Cerebellar cortex (tissue), 1 donor: ENCODE measurements around the gene TPR.

Experiments used
- DNase-seq: peaks from one replicate; pipeline ENCODE4 v3.0.0-alpha.2; 2015; ENCODE audit warnings: low spot score

The TPR gene

DNA sequence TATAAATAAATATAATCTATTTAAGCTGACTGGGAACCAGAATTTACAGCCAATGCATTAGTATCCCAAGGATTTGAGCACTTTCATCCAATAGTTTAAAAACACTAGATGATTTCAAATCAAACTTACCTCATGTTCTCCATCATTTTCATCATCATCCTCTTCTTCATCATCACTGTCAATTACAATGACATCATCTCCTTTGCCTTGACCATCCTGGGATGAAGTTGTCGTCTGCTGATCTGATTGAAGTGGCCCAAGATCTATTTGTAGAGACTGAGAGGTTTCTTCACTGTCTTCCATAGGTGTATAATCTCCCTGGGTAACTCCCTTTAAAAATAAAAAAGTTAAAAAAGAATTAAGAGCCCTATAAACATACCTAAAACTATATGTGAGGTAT lies 47.7 kb downstream of the TPR start:
- DNase-seq: no peak

DNA sequence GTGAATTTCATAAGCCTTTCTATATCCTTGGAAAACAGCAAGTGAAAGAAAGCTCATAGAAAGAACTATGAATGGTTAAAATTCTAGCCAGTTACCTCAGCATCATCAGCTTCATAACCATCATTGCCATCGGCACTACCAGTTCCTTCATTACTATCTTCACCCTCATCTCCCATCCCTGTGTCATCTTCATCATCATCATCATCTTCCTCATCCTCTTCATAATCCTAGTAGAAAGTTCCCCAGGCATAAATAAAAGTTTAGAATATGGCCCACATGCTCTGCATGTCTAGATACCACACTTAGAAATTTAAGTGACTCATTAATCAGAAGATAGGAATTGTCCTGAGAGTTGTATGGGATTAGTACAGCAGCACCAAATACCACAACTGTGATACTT lies 49.0 kb downstream of the TPR start:
- DNase-seq: no peak

DNA sequence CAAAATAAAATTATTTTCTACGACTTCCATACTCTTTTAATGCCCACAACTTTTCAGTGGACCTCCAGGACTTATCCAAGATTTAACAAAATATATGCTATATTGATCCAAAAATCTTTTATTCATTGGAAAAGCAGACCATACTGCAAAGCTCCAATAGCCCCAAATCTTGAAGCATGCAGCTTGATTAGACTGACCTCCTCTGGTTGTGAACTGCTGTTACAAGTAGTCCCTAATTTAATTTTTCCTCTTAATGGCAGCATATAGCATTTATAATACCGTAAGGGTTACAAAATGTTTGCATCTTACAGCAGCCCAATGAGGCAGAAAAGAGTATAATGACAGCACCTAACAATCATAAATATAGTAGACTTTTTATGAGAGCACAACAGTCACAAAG lies 49.8 kb downstream of the TPR start:
- no peak for DNase-seq

DNA sequence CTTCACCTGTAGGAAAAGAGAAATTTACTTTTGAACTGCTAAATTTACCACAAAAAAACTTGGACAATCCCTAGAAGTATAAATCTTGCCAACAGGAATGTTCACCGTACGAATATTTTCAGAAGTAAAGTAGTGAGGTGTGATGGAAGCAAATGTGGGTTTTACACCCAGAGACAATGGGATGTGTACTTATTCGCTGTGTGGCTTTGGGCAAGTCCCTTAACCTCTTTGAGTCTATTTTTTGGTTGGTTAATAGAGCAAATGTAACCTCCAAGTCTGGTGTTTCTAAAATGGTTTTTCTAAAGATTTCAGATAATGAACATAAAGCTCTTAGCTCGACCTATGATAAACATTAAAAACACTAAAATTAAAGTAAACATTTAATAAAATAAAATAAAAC lies 51.2 kb downstream of the TPR start:
- no peak for DNase-seq

DNA sequence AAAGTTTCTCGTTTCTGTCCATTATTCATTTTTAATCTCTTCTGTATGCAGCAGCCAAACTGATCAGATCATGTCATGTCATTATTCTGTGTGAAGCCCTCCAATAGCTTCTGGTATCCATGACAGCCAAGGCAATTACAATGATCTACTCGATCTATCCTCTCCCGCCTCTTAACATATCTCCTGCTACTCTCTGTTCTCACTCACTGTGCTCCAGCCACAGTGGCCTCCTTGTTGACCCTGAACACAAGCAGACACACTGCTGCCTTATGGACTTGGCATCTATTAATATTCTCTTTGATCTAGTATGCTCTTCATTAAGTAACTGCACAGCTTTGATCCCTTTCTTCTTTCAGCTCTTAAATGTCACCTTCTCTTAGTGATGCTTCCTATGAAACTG lies 59.5 kb downstream of the TPR start:
- no peak for DNase-seq

DNA sequence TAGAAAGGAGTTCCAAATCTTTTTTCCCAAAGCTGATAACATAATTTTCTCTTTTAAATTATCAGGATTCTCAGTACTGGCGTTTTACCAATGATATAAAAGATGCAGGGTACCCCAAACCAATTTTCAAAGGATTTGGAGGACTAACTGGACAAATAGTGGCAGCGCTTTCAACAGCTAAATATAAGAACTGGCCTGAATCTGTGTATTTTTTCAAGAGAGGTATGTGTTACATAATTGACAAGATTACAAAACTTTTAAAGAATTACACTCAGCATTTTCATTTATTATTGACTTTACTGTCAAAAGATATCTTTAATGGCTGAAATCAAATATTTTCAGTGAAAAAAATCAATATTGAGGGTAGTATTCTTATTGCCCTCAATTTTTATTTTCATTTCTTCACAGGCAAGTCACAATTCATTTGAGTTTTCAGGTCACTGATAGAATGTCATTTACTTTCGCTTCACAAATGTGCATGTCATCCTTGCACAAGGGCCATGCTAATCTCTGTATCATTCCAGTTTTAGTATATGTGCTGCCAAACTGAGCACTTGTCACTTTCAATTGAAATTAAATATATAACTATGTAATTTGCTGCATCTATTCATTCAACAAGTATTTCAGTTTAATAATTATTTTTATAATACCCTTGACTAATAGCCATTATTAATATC lies 63.5 kb downstream of the TPR start:
- DNase-seq: no peak

DNA sequence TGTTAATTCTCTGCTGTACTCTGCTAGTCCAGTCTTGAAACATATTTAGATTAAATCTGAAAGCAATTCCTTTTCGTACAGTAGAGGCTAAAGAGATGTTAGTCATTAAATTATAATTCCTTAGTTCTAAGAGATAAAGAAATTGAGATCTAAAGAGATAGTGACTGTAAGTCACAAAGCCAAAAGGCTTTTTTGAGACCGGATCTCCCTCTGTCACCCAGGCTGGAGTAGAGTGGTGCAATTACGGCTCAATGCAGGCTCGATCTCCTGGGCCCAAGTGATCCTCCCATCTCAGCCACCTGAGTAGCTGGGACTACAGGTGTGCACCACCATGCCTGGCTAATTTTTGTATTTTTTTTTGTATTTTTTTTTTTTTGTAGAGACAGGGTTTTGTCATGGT lies 64.7 kb downstream of the TPR start:
- DNase-seq: no peak

DNA sequence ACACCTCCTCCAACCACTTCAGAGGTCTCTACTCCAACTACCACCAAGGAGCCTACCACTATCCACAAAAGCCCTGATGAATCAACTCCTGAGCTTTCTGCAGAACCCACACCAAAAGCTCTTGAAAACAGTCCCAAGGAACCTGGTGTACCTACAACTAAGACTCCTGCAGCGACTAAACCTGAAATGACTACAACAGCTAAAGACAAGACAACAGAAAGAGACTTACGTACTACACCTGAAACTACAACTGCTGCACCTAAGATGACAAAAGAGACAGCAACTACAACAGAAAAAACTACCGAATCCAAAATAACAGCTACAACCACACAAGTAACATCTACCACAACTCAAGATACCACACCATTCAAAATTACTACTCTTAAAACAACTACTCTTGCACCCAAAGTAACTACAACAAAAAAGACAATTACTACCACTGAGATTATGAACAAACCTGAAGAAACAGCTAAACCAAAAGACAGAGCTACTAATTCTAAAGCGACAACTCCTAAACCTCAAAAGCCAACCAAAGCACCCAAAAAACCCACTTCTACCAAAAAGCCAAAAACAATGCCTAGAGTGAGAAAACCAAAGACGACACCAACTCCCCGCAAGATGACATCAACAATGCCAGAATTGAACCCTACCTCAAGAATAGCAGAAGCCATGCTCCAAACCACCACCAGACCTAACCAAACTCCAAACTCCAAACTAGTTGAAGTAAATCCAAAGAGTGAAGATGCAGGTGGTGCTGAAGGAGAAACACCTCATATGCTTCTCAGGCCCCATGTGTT lies 66.6 kb downstream of the TPR start:
- no peak for DNase-seq

DNA sequence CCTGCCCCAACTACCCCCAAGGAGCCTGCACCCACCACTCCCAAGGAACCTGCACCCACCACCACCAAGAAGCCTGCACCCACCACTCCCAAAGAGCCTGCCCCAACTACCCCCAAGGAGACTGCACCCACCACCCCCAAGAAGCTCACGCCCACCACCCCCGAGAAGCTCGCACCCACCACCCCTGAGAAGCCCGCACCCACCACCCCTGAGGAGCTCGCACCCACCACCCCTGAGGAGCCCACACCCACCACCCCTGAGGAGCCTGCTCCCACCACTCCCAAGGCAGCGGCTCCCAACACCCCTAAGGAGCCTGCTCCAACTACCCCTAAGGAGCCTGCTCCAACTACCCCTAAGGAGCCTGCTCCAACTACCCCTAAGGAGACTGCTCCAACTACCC lies 67.6 kb downstream of the TPR start:
- DNase-seq: no peak

DNA sequence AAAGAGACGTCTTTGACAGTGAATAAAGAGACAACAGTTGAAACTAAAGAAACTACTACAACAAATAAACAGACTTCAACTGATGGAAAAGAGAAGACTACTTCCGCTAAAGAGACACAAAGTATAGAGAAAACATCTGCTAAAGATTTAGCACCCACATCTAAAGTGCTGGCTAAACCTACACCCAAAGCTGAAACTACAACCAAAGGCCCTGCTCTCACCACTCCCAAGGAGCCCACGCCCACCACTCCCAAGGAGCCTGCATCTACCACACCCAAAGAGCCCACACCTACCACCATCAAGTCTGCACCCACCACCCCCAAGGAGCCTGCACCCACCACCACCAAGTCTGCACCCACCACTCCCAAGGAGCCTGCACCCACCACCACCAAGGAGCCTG lies 68.5 kb downstream of the TPR start:
- DNase-seq: no peak

DNA sequence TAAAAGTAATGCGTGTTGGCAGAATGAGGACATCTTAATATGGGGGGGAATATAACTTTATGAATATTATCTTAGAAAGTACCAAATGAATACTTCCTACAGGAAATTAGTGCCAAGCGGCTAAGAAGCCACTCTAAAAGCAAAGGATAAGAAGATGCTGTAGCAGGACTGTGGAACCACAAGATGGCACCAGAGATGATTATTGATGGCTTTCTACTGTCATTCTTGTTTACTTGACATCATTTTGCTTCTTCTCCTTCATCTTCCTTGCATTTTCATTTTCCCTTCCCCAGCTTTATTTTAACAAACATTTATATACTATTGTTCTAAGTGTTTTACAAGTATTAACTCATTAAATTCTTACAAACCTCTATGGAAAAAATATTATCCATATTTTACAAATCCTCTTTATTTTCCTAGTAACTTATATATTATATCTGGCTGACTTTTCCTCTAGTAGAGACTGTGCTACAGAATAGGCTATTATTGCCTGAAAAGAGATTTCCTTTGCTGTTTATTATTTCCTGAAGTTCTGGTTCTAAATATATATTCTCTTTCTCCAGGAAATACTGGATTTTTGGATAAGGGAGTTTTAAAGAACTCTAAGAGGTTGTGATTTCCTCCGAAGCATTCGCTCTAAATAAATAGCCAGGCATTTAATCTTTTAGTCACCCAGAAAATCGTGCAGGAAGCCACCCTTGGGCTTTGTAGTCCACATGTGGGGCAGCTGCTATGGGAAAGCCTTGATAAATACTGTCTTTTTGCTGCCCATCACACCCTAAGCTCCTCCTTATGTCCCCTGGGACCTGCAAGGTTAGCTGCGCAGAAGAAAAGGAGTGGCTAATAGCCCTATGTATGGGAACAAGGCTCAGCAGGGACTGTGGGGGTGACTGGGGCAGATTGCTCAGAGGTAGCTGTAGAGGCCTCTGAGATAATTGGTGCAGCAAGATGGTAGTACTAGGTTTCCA lies 69.8 kb downstream of the TPR start:
- DNase-seq: peak; percentile 22

DNA sequence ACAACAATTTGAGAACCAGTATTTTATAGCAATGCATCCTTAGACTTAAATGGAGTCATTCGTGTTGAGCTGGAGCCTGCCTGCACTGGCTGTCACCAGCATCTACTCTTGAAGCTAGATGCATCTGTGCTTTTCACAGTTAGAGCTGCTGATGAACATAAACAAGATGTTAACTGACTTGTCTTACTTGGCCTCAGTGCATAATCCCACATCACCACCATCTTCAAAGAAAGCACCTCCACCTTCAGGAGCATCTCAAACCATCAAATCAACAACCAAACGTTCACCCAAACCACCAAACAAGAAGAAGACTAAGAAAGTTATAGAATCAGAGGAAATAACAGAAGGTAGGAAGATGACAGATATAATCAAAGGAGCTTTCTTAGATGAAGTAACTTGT lies 71.1 kb downstream of the TPR start:
- DNase-seq: no peak

DNA sequence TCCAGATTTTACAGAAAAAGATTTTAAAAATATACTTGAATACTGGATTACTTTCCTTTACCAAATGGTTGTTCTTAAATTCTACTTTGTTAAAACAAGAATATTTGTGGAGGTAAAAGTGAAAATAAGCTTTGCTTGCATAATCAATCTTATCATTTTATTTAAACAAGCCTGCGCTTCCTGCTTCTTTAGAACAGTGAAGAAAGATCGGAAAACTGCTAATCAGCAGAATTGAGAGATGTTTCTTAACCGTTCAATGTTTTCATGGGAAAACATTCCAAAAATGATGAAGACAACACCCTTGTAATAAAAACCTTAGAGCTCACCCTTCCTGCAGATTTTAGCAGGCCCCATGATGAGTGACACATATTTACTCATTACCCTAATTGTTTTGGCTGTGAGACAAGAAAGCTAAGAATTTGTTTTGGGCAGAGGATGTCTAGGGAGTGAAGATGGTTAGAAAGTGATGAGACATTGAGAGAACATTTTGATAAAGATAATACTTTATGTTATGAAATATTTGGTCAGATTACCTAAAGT lies 72.6 kb downstream of the TPR start:
- DNase-seq: no peak

DNA sequence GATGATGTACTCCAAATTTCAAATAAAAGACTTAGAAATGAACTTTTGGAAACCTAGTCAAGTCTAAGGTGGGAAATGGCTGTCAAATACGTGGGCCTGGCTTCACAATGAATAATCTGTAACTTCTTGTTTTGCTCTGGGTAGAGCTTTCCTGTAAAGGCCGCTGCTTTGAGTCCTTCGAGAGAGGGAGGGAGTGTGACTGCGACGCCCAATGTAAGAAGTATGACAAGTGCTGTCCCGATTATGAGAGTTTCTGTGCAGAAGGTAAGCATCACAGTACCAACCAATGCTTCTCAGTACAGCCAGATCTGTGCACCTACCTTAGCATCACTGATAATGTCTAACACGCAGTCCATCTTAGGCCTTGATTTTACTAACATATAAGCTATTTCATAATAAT lies 73.6 kb downstream of the TPR start:
- no peak for DNase-seq

DNA sequence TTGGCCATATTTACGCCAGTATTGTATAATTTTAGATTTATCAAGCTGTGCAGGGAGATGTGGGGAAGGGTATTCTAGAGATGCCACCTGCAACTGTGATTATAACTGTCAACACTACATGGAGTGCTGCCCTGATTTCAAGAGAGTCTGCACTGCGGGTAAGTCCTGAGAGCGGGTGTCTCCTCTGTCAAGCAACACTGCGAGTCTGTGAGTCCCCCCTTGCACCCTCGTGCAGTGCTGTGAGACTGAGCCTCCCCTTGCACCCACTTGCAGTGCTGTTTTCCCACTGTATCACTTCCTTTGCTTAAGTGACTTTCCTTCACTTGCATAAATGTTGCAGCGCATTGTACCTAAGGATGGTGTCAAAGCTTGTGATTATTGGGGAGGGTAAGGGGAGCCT lies 75.0 kb downstream of the TPR start:
- DNase-seq: no peak

DNA sequence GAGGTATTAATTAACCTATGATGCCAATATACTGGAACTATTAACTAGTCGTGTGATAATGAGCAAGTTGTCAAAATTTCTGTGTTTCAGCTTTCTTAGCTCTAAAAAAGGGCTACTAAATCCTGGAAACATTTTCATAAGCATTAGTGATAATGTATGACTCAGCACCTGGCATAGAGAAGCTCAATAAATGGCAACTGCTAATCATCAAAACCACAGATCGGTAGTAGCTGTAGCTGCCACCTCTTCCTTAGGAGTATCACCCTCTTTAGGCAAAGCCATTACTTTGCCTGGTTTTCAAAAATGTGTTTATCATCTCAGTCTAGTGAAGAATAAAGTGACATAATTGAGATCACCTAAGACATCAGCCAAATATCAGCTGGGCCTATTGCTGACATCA lies 75.5 kb downstream of the TPR start:
- DNase-seq: no peak

DNA sequence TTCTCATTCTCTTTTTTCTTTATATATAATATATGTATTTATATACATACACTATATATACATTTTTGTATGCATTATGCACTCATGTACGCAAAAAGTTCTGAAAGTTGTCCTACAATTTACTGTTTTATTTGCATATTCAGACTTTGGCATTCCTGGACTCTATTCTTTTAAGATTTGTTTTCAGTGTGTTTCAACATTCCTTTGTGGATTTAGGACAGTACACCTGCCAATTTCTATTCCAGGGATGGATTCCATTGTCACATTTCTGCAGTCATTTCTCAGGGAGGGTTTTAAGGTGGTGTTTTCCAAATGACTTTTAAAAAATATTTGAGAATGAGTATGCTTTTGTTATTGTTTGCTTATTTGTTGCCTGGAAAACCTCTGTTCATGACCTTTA lies 76.2 kb downstream of the TPR start:
- DNase-seq: no peak

DNA sequence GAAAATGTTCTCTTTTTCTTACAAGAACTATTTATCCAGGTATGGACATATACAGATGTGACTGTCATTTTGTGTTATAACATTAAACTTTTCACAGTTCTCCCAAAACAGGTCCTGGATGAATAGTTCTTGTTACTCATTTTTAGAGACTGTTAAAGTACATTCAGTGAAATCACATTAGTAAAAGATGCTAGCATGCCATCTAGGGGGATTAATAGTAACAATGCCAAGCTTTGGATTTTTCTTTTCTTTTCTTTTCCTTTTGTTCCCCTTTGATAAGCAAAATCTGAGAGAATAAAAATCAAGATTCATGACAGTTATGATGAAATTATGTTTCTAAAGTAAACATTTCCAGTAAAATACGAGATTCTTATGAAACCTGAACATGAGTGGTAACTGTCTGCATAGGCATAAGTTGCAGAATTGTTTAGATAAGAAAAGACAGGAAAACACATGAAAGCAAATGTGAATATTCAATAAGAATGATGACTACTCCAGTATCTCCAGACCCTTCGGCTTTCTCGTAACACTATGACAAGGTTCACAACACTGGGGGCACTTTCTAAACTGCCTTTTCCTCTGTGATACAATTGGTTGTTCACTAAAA lies 77.5 kb downstream of the TPR start:
- no peak for DNase-seq

DNA sequence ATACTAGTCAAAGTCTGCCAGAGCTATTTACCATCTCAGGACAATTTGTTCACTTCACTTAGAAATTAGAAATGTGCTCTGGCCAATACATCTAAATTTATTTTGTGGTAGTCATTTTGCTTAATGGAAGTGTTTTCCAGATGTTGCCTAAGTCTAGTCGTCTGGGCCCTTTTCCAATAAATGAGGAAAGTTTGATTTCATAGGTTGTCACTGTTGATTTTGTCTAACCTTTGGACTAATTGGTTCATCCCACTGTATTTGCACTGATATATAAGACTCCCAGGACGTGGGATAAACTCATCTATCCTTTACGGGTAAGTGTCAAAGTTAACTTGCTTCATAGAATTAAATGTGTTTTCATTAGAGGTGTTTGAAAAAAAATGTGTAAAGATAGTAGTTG lies 79.1 kb downstream of the TPR start, which contains the start of gene PRG4:
PRG4 (plus strand) TSS at position 300 of the 400 bp plus-strand sequence.
- no peak for DNase-seq

DNA sequence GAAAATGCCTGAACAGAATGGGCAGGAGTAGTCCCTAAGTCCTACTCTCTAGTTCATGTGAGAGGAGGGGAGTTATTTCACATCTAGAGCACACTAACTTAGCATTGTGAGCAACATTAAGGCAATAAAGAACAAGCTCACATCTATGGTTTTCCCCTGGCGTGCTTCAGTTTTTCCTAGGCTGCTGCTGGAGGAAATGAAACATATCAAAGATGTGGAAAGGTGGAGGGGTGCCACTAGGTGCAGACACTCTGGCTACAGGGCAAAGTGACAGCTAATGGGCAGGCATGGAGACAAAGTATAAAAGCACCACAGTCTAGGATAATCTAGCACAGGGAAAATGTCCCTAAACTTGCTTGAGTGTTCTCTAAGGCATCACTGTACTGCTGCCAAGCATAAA lies 82.2 kb downstream of the TPR start:
- no peak for DNase-seq

DNA sequence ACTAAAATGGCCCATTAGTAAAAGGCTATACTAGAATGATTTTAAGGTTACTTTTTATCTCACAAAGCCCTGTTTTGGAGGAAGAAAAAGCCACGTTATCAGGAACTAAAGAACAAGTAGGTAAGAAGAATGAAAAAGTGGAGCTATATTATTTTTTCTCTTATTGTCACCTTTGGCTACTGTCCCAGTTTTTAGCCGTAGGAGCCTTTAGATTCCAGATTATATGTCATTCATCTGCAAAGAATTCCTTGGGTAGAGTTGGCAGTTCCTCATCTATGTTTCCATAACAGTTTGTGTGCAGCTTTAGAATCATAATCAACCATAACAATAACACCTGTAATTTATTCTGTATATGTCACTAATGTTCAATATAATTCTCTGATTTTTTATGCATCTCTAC lies 83.8 kb downstream of the TPR start:
- no peak for DNase-seq

DNA sequence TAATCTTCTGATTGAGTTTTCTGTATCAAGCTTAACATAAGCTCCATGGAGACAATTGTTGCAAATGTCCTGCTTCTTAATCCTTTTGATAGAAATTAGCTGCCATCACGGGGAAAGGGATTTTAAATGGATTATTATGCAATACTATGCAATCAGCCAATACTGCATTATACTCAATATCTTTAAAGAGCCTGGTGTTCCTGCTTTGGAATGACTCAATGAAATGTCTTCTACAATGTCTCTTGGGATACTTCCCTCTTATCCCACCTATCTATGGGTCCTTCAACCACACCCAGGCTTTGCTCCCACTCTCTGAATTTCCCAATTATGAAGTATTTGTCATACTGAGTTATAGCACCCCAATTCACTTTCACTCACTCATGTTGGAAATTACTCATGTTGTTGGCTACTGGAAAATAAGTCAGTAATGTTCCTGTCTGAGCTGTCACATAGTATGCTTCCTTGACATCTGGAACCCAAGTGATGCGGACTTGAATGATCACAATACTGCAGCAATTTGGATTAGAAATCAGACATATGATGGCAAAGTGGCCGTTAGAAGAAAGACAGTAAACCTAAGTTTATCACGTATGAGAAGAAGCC lies 85.0 kb downstream of the TPR start:
- no peak for DNase-seq
